Activated CD4-positive, alpha-beta T cell treated with anti-CD3 and anti-CD28 coated beads, Interleukin-2, amount 10 ng/mL, durations not matched to agents 24 days and 14 days (primary cell): ENCODE results near the gene PCGF2. TPM values are rescaled to one million over a fixed set of nuclear protein-coding genes. Genes with fewer than 3 reads are reported as not detected.

Source experiments
- DNase-seq: peaks from one replicate; pipeline ENCODE4 v3.0.0; 2022
- H3K27ac Mint-ChIP-seq: one replicate; pipeline ENCODE4 v1.8.0; 2022; ENCODE audit warnings: mild to moderate bottlenecking, mixed read lengths
- H3K27me3 Mint-ChIP-seq: one replicate; pipeline ENCODE4 v1.8.0; 2022; ENCODE audit warnings: mixed read lengths
- H3K36me3 Mint-ChIP-seq: one replicate; pipeline ENCODE4 v1.8.0; 2022; ENCODE audit warnings: low read depth, mild to moderate bottlenecking, mixed read lengths
- H3K4me1 Mint-ChIP-seq: one replicate; pipeline ENCODE4 v1.8.0; 2021; ENCODE audit warnings: mixed read lengths
- H3K4me3 Mint-ChIP-seq: one replicate; pipeline ENCODE4 v1.8.0; 2022; ENCODE audit warnings: mild to moderate bottlenecking, moderate library complexity, mixed read lengths
- H3K9me3 Mint-ChIP-seq: one replicate; pipeline ENCODE4 v1.8.0; 2021; ENCODE audit warnings: mixed read lengths
- intact Hi-C: fragments of 100-400 bp; cut with micrococcal nuclease; formaldehyde crosslinking; loops from one replicate; pipeline ENCODE4 v1.15.1; 2023
- total RNA-seq: library from RNA; stranded (reverse); gene quantifications from 2 replicates; pipeline ENCODE4 v1.2.3, GENCODE V29; 2022

The PCGF2 gene
- total RNA-seq, 1 donor from 2014 or later: 4.7 TPM

GRCh38 chr17:38738007-38738662, 10.0 kb downstream of the PCGF2 start:
- peaks cover 29% of the 10 kb centered on the region for H3K4me1 Mint-ChIP-seq
- H3K27ac Mint-ChIP-seq: no peak overlapping the region
- no peaks in the 10 kb centered on the region for H3K27me3 Mint-ChIP-seq
- H3K4me3 Mint-ChIP-seq: no peak overlapping the region
- intact Hi-C loops: loop anchor here (10.0 kb wide), 1 partner anchor 183 kb away; no protein-coding TSS in a partner anchor
- peaks cover 2% of the 10 kb centered on the region for H3K36me3 Mint-ChIP-seq
- H3K9me3 Mint-ChIP-seq: no peaks in the 10 kb centered on the region
- DNase-seq: no peak

- intact Hi-C loops: loop anchor here (1.0 to 10.0 kb wide), 2 partner anchors 58 to 181 kb away; no protein-coding TSS in a partner anchor
- no peaks in the 10 kb centered on the region for H3K27me3 Mint-ChIP-seq
- peaks cover 43% of the 10 kb centered on the region for H3K4me1 Mint-ChIP-seq
- H3K4me3 Mint-ChIP-seq: no peak overlapping the region
- peak overlapping the region; percentile 34 for H3K27ac Mint-ChIP-seq
- peak; percentile 91 for DNase-seq
- peaks cover 18% of the 10 kb centered on the region for H3K36me3 Mint-ChIP-seq
- H3K9me3 Mint-ChIP-seq: no peaks in the 10 kb centered on the region
Observed at GRCh38 chr17:38735161-38735997, 12.8 kb downstream of the PCGF2 start.

GRCh38 chr17:38733982-38734973, 13.9 kb downstream of the PCGF2 start:
- no peaks in the 10 kb centered on the region for H3K9me3 Mint-ChIP-seq
- peak overlapping the region; percentile 83 for H3K27ac Mint-ChIP-seq
- intact Hi-C loops: loop anchor here (10.0 kb wide), 1 partner anchor 179 kb away; no protein-coding TSS in a partner anchor
- H3K27me3 Mint-ChIP-seq: no peaks in the 10 kb centered on the region
- peak; percentile 74 for DNase-seq
- H3K4me1 Mint-ChIP-seq: peaks cover 46% of the 10 kb centered on the region
- peaks cover 21% of the 10 kb centered on the region for H3K36me3 Mint-ChIP-seq
- H3K4me3 Mint-ChIP-seq: peak overlapping the region; percentile 23

- Mint-ChIP-seq H3K27me3 (no peaks in the 10 kb centered on the region), H3K36me3 (peaks cover 21% of the 10 kb centered on the region), H3K4me3 (peak overlapping the region; percentile 46), H3K9me3 (no peaks in the 10 kb centered on the region), H3K27ac (peak overlapping the region; percentile 83), H3K4me1 (peaks cover 54% of the 10 kb centered on the region)
- intact Hi-C loops: loop anchor here (10.0 kb wide), 1 partner anchor 179 kb away; no protein-coding TSS in a partner anchor
- DNase-seq: no peak
Observed at GRCh38 chr17:38733282-38733981, 14.7 kb downstream of the PCGF2 start.

- H3K27me3 Mint-ChIP-seq: no peaks in the 10 kb centered on the region
- peaks cover 63% of the 10 kb centered on the region for H3K4me1 Mint-ChIP-seq
- DNase-seq: no peak
- peak overlapping the region; percentile 93 for H3K4me3 Mint-ChIP-seq
- H3K36me3 Mint-ChIP-seq: peaks cover 28% of the 10 kb centered on the region
- H3K27ac Mint-ChIP-seq: peak overlapping the region; percentile 73
- H3K9me3 Mint-ChIP-seq: no peaks in the 10 kb centered on the region
- intact Hi-C loops: loop anchor here (10.0 kb wide), 1 partner anchor 178 kb away; no protein-coding TSS in a partner anchor
Observed at GRCh38 chr17:38732376-38733281, 15.5 kb downstream of the PCGF2 start.

- intact Hi-C loops: loop anchor here (10.0 kb wide), 1 partner anchor 177 kb away; no protein-coding TSS in a partner anchor
- DNase-seq: no peak
Observed at GRCh38 chr17:38731526-38732294, 16.4 kb downstream of the PCGF2 start.

GRCh38 chr17:38730526-38731379, 17.4 kb downstream of the PCGF2 start:
- peaks cover 73% of the 10 kb centered on the region for H3K4me1 Mint-ChIP-seq
- H3K27me3 Mint-ChIP-seq: no peaks in the 10 kb centered on the region
- intact Hi-C loops: loop anchor here (1.0 to 10.0 kb wide), 3 partner anchors 21 to 176 kb away; no protein-coding TSS in a partner anchor
- H3K9me3 Mint-ChIP-seq: no peaks in the 10 kb centered on the region
- DNase-seq: no peak
- H3K36me3 Mint-ChIP-seq: peaks cover 35% of the 10 kb centered on the region
- H3K4me3 Mint-ChIP-seq: peak overlapping the region; percentile 93
- H3K27ac Mint-ChIP-seq: peak overlapping the region; percentile 91

More at GRCh38 chr17:38731526-38732294, 16.4 kb downstream of the PCGF2 start:
- Mint-ChIP-seq H3K9me3 (no peaks in the 10 kb centered on the region), H3K4me1 (peaks cover 68% of the 10 kb centered on the region), H3K36me3 (peaks cover 31% of the 10 kb centered on the region), H3K27me3 (no peaks in the 10 kb centered on the region), H3K4me3 (peak overlapping the region; percentile 93), H3K27ac (peak overlapping the region; percentile 9)

- peak within 1 kb of the TSS; percentile 95 for H3K27ac Mint-ChIP-seq
- peak; percentile 97 for DNase-seq
- H3K4me3 Mint-ChIP-seq: peak within 1 kb of the TSS; percentile 93
- H3K36me3 Mint-ChIP-seq: peaks cover 41% of the 10 kb centered on the region
- intact Hi-C loops: loop anchor here (1.0 to 10.0 kb wide), 3 partner anchors 21 to 175 kb away; no protein-coding TSS in a partner anchor
- peaks cover 72% of the 10 kb centered on the region for H3K4me1 Mint-ChIP-seq
- no peaks in the 10 kb centered on the region for H3K27me3 Mint-ChIP-seq
- no peaks in the 10 kb centered on the region for H3K9me3 Mint-ChIP-seq
Observed at GRCh38 chr17:38729886-38730525, 18.1 kb downstream of the PCGF2 start, which contains the start of gene CISD3. Gene CISD3, plus strand, starts transcription at chr17:38730341. Its CDS starts 18 bp downstream, at chr17:38730359.

GRCh38 chr17:38729368-38729885, 18.7 kb downstream of the PCGF2 start:
- Mint-ChIP-seq H3K9me3 (no peaks in the 10 kb centered on the region), H3K27ac (peak overlapping the region; percentile 95), H3K36me3 (peaks cover 43% of the 10 kb centered on the region), H3K27me3 (no peaks in the 10 kb centered on the region), H3K4me1 (peaks cover 69% of the 10 kb centered on the region), H3K4me3 (peak overlapping the region; percentile 79)
- no peak for DNase-seq
- intact Hi-C loops: no loop called here

- Mint-ChIP-seq H3K27me3 (no peaks in the 10 kb centered on the region), H3K27ac (peak overlapping the region; percentile 95), H3K4me1 (peaks cover 62% of the 10 kb centered on the region), H3K4me3 (peak overlapping the region; percentile 79), H3K9me3 (no peaks in the 10 kb centered on the region), H3K36me3 (peaks cover 49% of the 10 kb centered on the region)
- peak; percentile 92 for DNase-seq
- intact Hi-C loops: loop anchor here (1.0 kb wide), 1 partner anchor 27 kb away; no protein-coding TSS in a partner anchor
Observed at GRCh38 chr17:38728290-38728831, 19.8 kb downstream of the PCGF2 start.
